Lower lobe of right lung (tissue), 2 donors: ENCODE measurements around the gene MPL. TPM values are rescaled to one million over a fixed set of nuclear protein-coding genes. Genes with fewer than 3 reads are reported as not detected.

Experiments
- ATAC-seq, 2 donors: fragments of 200-7000 bp; cut with Tn5 transposase; one replicate each; pipeline ENCODE4 v1.9.1; 2020 to 2022; ENCODE audit warnings: mild to moderate bottlenecking in 2 of 2, moderate library complexity in 2 of 2
- DNase-seq: peaks from one replicate; pipeline ENCODE4 v3.0.0-alpha.2; 2020
- H3K27ac ChIP-seq: fragments of 200-600 bp; one replicate; pipeline ENCODE4 v1.8.0; 2022
- H3K27me3 ChIP-seq: fragments of 200-600 bp; one replicate; pipeline ENCODE4 v1.8.0; 2022; ENCODE audit warnings: low read depth
- H3K36me3 ChIP-seq: fragments of 200-600 bp; one replicate; pipeline ENCODE4 v1.8.0; 2022; ENCODE audit warnings: mild to moderate bottlenecking
- H3K4me1 ChIP-seq: fragments of 200-600 bp; one replicate; pipeline ENCODE4 v1.8.0; 2022
- H3K4me3 ChIP-seq: fragments of 200-600 bp; one replicate; pipeline ENCODE4 v1.8.0; 2022; ENCODE audit warnings: mild to moderate bottlenecking
- H3K9me3 ChIP-seq: fragments of 200-600 bp; one replicate; pipeline ENCODE4 v1.8.0; 2022
- CTCF ChIP-seq: fragments of 200-600 bp; IDR thresholded peaks from one replicate; pipeline ENCODE4 v1.8.0; 2022; ENCODE audit warnings: antibody characterized with exemption, mild to moderate bottlenecking
- intact Hi-C: fragments of 100-400 bp; cut with DNase I; formaldehyde crosslinking; loops from one replicate; pipeline ENCODE4 v1.11.0; 2022
- total RNA-seq: library from RNA; stranded (reverse); fragmentation: NEBNext Ultra II Directional; extraction: Animal tissue kit (Norgen Biotek cat#: 25700); gene quantifications from one replicate; pipeline ENCODE4 v1.2.1, GENCODE V29; 2021
- donor health status: DM: no; HTN: yes; CAD: no; lungs with severe emphysema.

The MPL gene
- total RNA-seq, 1 donor from 2014 or later, result 0.65 TPM

- Histone ChIP-seq H3K27ac (no peak overlapping the region), H3K36me3 (peaks cover 7% of the 10 kb centered on the region), H3K4me3 (no peak overlapping the region), H3K27me3 (no peaks in the 10 kb centered on the region), H3K9me3 (no peaks in the 10 kb centered on the region), H3K4me1 (peaks cover 10% of the 10 kb centered on the region)
- no peak for DNase-seq
- no peak for TF ChIP-seq CTCF
- peak in 1 of 2 donors; percentile 7 for ATAC-seq
- intact Hi-C loops, result no loop called here
Measured at GRCh38 chr1:43312663-43313515, 24.7 kb upstream of the MPL start.

GRCh38 chr1:43313771-43314170 is 23.8 kb upstream of the MPL start:
- intact Hi-C loops, result no loop called here
- DNase-seq (no peak), ATAC-seq (no peak)
- Histone ChIP-seq H3K4me3 (no peak overlapping the region), H3K27me3 (no peaks in the 10 kb centered on the region), H3K4me1 (peaks cover 10% of the 10 kb centered on the region), H3K27ac (no peak overlapping the region), H3K9me3 (no peaks in the 10 kb centered on the region), H3K36me3 (peaks cover 9% of the 10 kb centered on the region)
- TF ChIP-seq CTCF, result no peak

GRCh38 chr1:43314233-43314632 is 23.4 kb upstream of the MPL start:
- Histone ChIP-seq H3K36me3 (peaks cover 13% of the 10 kb centered on the region), H3K27me3 (no peaks in the 10 kb centered on the region), H3K4me3 (no peak overlapping the region), H3K9me3 (no peaks in the 10 kb centered on the region), H3K4me1 (peaks cover 6% of the 10 kb centered on the region), H3K27ac (no peak overlapping the region)
- intact Hi-C loops, result no loop called here
- no peak for TF ChIP-seq CTCF
- ATAC-seq (no peak), DNase-seq (no peak)

- intact Hi-C loops, result no loop called here
- DNase-seq, result no peak
- TF ChIP-seq CTCF, result no peak
Measured at GRCh38 chr1:43315481-43315880, 22.1 kb upstream of the MPL start.

GRCh38 chr1:43315963-43316737 is 21.5 kb upstream of the MPL start:
- DNase-seq (no peak), ATAC-seq (no peak)
- no peak overlapping the region for H3K4me3 ChIP-seq
- no peak for TF ChIP-seq CTCF
- H3K9me3 ChIP-seq, result no peaks in the 10 kb centered on the region
- intact Hi-C loops, result no loop called here
- no peak overlapping the region for H3K27ac ChIP-seq
- H3K36me3 ChIP-seq, result peaks cover 16% of the 10 kb centered on the region
- no peaks in the 10 kb centered on the region for H3K4me1 ChIP-seq
- H3K27me3 ChIP-seq, result no peaks in the 10 kb centered on the region

More at GRCh38 chr1:43315481-43315880, 22.1 kb upstream of the MPL start:
- Histone ChIP-seq H3K4me3 (no peak overlapping the region), H3K4me1 (no peaks in the 10 kb centered on the region), H3K27ac (no peak overlapping the region), H3K36me3 (peaks cover 13% of the 10 kb centered on the region), H3K9me3 (no peaks in the 10 kb centered on the region), H3K27me3 (no peaks in the 10 kb centered on the region)
- no peak for ATAC-seq
